GM21737 (cell line): ENCODE data around the gene DFFA.
"Not testable (repeated sequence)": the region's sequence is repeated elsewhere in the genome, so short reads cannot be mapped to it uniquely, and the experiment has no call there.

Experiments
- ATAC-seq: cut with Tn5 transposase; IDR thresholded peaks from one replicate; pipeline ENCODE4 v1.9.1; 2021; ENCODE audit warnings: mild to moderate bottlenecking, moderate library complexity; ENCODE audit not compliant: unreplicated experiment

The DFFA gene

DNA sequence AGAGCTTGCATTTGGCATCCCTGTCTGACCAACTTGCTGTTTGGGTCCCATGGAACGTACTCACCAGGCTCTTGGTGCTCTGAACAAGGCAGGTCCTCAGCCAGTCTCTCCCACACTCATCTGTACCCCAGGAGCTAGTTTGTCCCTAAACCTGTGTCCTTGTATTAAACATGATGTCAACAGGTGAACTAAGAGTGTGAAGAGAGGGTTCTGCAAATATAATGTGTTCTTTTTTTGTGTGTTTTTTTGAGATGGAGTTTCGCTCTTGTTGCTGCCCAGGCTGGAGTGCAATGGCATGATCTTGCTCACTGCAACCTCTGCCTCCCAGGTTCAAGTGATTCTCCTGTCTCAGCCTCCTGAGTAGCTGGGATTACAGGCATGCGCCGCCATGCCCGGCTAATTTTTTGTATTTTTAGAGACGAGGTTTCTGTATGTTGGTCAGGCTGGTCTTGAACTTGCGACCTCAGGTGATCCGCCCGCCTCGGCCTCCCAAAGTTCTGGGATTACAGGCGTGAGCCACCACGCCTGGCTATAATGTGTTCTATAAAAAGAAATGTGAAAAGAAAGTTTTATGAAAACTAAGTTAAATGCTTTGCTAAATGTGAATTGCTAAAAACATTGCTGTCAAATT lies 33.8 kb upstream of the DFFA start:
- ATAC-seq: not testable (repeated sequence)

DNA sequence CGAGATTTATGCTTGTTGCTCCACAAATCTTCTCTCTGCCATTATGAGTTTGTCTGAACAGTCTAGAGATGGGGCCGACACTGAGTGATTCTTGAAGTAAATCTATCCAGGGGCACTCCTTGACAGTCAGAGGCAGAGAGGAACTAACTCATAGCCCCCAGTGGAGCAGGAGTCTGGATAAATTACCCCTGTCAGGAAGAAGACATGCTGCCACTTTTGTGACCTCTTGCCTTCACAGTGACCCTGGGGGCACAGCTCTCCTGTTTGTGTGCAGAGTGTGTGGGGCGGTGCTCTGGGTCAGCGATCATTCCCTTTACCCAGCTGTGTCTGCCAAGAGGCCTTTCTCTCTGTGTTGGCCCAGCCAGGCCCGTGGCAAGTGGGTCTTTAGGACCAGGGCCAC lies 31.9 kb upstream of the DFFA start:
- ATAC-seq: no peak

GRCh38 chr1:10502206-10502605 lies 29.9 kb upstream of the DFFA start:
- no peak for ATAC-seq

GRCh38 chr1:10498231-10498630 lies 25.9 kb upstream of the DFFA start:
- no peak for ATAC-seq

DNA sequence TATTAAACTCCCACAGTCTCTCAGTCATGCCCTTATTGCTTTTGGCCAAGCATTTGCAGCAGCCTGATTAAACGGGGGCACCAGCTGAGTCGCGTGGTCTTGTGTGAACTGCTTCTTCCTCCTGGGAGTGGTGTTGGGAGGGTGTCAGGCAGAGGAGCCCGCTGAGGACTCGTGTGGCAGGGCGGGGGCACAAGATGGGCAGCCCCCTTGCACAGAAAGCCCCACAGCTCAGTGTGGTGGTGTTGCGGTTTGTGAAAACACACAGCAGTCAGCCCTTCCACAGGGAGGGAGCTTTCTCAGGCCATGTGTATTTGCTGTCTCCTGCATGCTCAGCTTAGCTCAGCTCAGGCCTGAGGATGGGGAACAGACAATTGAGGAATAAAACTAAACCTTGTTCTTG lies 24.8 kb upstream of the DFFA start:
- ATAC-seq: no peak

DNA sequence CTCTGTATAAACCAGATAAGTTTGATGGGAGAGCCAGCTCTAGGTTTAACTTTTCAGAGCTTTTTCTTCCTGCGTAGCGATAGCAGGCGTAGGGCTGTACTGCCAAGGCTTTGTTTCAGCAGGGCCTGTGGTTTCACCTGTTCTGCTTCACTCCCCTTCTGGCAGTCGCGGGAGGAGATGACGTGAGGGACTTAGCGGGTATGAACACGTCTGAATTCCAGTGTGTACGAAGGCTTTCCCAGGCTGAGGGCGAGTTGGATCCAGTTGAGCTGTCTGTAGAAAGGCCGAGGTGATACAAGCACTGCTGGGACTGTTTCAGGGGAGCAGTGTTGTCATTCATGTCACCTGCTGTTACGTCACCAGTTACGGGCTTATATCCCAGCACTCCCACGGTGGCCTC lies 23.6 kb upstream of the DFFA start:
- ATAC-seq: no peak

DNA sequence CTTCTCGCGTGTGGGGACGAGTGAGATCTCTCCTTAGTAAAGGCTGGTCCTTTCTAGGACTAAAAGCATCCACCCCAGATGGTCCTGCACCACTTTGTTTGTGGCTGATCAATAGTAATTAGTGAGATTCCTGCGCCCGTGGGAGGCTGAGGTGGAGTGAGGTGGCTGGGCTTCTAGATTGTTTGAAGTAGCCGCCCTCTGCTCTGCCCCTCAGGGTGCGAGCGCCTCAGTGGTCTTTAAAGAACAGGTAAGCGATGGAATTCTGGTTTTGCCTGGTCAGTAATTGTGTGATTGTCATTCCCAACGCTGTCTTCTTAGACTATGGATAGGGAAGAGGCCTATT lies 23.1 kb upstream of the DFFA start:
- no peak for ATAC-seq

DNA sequence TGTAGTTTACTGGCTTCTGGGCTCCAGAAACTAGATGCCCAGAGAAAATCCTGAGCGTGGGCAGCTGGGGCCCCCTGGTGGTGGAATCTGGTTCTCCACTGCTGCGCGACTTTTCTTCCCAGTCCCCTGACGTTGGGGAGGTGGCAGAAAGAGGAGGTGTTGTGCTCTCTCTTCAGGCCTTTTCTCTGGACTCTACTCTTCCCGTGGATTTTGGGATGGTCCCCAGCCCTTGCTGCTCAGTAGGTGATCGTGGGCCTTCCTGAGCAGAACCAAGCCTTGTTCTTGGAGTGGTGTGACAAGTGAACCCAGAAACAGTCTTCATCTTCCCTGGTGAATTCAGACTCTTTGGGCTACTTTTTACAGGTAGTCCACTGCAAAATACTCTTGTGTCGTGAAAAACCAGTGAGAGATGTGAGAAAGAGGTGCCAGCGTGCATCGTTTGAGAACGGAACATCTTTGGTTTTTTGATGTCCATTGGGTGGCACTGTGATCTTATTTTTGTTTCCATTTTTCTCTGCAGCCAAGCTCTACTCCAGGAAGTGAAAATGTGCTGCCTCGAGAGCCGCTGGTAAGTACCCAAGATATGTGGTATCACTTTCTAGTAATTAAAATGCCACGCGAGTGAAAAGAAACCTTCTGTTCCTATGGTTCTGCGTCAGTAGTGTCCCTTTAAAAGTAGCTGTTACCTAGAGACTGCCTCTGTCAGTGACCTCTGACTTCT lies 22.6 kb upstream of the DFFA start:
- ATAC-seq: peak; percentile 61

GRCh38 chr1:10494418-10494753 lies 22.1 kb upstream of the DFFA start:
- peak; percentile 10 for ATAC-seq

DNA sequence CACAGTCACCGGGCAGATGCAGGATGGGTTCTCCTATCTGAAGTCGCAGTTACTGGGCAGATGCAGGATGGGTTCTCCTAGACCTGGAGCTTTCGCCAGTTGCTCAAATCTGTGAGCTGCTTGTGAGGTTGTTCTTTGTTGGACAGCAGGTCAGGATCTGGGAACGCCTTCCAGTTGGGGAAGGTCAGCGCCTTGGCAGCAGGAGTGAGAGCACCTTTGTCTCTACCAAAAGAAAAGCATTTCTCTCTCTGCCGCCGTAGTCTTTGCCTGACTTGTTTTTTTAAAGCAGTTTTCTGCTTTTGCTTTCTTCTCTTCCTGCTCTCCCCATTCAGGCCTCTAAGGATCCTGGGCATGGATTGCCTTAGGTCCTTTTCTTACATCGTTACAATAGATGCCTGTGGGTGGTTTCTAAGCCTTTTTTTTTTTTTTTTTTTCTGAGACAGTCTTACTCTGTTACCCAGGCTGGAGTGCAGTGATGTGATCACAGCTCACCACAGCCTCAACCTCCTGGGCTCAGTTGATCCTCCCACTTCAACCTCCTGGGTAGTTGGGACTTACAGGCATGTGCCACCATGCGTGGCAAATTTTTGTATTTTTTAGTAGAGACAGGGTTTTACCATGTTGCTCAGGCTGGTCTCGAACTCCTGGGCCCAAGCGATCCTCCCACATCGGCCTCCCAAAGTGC lies 18.1 kb upstream of the DFFA start:
- ATAC-seq: no peak

- ATAC-seq: no peak
These were observed 17.1 kb upstream of the DFFA start for GRCh38 chr1:10489291-10490055.

DNA sequence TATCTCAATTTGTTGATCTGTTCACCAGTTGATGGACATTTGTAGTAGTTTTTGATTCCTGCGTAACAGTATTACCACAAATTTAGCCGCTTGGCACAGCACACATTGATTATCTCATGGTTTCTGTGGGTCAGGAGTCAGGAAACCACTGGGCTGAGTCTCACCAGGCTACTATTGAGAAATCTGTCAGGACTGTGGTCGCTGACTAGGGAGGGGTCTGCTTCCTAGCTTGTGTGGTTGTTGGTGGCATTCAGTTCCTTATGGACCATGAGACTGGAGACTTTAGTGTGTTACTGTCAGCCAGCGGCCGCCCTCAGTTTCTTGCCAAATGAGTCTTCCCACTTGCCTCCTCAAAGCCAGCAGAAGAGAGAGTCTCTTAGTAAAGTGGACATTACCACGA lies 12.2 kb upstream of the DFFA start:
- no peak for ATAC-seq

GRCh38 chr1:10480614-10481013 lies 8.3 kb upstream of the DFFA start:
- no peak for ATAC-seq

- no peak for ATAC-seq
These were observed 7.0 kb upstream of the DFFA start for GRCh38 chr1:10479296-10479695.

GRCh38 chr1:10475510-10475909 lies 3.2 kb upstream of the DFFA start:
- ATAC-seq: no peak

- peak; percentile 68 for ATAC-seq
These were observed 2.5 kb upstream of the DFFA start, which contains the start of gene PEX14 for GRCh38 chr1:10474613-10475507. TSS of gene PEX14 (plus strand) at chr1:10474950. CDS start at chr1:10474967, 17 bp downstream.

DNA sequence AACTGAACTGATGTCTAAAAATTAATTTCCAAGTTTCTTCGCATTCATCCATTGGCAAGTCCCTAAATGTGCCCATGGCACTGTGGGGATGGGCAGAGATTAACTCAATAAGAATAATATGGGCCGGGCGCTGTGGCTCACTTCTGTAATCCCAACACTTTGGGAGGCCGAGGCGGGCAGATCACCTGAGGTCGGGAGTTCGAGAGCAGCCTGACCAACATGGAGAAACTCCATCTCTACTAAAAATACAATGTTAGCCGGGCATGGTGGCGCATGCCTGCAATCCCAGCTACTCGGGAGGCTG lies 1.9 kb upstream of the DFFA start:
- ATAC-seq: not testable (repeated sequence)

DNA sequence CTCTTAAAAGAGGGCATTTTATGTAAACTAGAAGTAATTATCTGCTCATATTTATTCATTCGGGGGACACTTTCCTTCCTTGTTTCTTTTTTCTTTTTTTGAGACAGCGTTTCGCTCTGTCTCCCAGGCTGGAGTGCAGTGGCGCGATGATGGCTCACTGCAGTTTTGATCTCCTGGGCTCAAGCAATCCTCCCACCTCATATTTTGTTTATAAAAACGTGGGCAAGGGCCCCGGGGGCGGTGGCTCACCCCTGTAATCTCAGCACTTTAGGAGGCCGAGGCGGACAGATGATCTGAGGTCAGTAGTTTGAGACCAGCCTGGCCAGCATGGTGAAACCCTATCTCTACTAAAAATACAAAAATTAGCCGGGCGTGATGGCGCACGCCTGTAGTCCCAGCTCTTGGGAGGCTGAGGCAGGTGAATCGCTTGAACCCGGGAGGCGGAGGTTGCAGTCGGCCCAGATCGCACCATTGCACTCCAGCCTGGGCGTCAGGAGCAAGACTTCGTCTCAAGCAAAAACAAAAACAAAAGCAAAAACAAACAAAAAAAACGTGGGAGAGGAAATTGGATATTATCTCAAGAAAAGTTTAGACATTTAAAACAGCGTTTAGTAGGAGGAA lies 926 bp upstream of the DFFA start:
- ATAC-seq: no peak

- no peak for ATAC-seq
These were observed 714 bp downstream of the DFFA start for GRCh38 chr1:10471411-10472219.

DNA sequence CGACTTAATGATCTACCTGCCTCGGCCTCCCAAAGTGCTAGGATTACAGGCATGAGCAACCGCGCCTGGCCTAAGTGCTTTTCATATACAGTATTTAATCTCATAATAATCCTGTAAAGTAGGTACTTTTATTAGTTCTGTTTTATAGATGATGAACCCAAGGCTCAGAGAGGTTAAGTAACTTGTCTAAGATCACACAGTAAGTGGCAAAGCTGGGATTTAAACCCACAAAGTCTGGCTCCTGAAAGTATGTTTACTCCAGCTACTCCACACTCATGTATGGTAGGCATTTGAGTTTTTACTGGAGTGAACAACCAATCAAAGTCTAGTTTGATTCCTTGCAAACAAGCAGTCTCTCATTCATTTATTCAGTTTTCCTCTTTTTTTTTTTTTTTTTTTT lies 2.3 kb downstream of the DFFA start:
- ATAC-seq: no peak
